ENCODE data around the gene MMS22L. TPM values are rescaled to one million over a fixed set of nuclear protein-coding genes. Genes with fewer than 3 reads are reported as not detected.

MMS22L gene
- total RNA-seq, 1 experiment from 2014 or later = 52.8 TPM

- Histone ChIP-seq H3K27ac (ENCODE audit: insufficient read length, low read depth, low read length) (no peak overlapping the region), H4K20me1 (ENCODE audit: control insufficient read depth, insufficient read depth, insufficient read length) (no peaks in the 10 kb centered on the region), H3K79me2 (ENCODE audit: insufficient read depth, low read length) (no peaks in the 10 kb centered on the region), H3K79me1 (ENCODE audit: insufficient read depth, low read depth, low read length, poor library complexity, severe bottlenecking) (no peaks in the 10 kb centered on the region), H3T11ph (ENCODE audit: low read length) (no peak overlapping the region), H3K4ac (ENCODE audit: low read depth, low read length) (no peak overlapping the region), H4K91ac (ENCODE audit: insufficient read length, low read depth, low read length) (no peak overlapping the region), H2BK120ac (ENCODE audit: low read depth, low read length, poor library complexity, severe bottlenecking) (no peak overlapping the region), H3K14ac (ENCODE audit: insufficient read depth, low read length) (no peak overlapping the region), H4K8ac (replicated peaks; ENCODE audit: insufficient read length, low read depth, low read length) (no peak overlapping the region), H3K4me1 (ENCODE audit: insufficient read depth, low read length) (no peaks in the 10 kb centered on the region), H3K9ac (ENCODE audit: extremely low read depth, insufficient read length, low read length) (no peak overlapping the region), H3K9me3 (ENCODE audit: control insufficient read depth, low read depth, low read length) (no peaks in the 10 kb centered on the region), H4K5ac (ENCODE audit: insufficient read length, low read depth, low read length) (no peak overlapping the region), H2BK20ac (ENCODE audit: low read depth, low read length, poor library complexity, severe bottlenecking) (no peak overlapping the region), H2AFZ (ENCODE audit: low read length) (no peak overlapping the region), H3K23me2 (ENCODE audit: insufficient read length, low read depth, low read length, poor library complexity, severe bottlenecking) (no peaks in the 10 kb centered on the region), H3K4me2 (ENCODE audit: insufficient read depth, insufficient read length, low read length) (no peak overlapping the region), H2BK12ac (ENCODE audit: insufficient read length, low read depth, low read length) (no peak overlapping the region), H3K56ac (ENCODE audit: insufficient read length, low read depth, low read length) (no peak overlapping the region), H2BK5ac (ENCODE audit: insufficient read length, low read length) (no peak overlapping the region), H2AK5ac (ENCODE audit: insufficient read length, low read length) (no peak overlapping the region), H3K18ac (ENCODE audit: insufficient read length, low read depth, low read length) (no peak overlapping the region), H3K23ac (ENCODE audit: insufficient read length, low read depth, low read length) (no peak overlapping the region), H2BK15ac (ENCODE audit: low read depth, low read length) (no peak overlapping the region), H3K27me3 (ENCODE audit: insufficient read depth, low read length) (no peaks in the 10 kb centered on the region)
- H3K9me3 Mint-ChIP-seq = peaks cover 0 to 3% of the 10 kb centered on the region in 2 experiments; a peak in 3 of 5 replicates
- H3K27me3 Mint-ChIP-seq (ENCODE audit: low read depth) = no peaks in the 10 kb centered on the region
- TF ChIP-seq, protein P1, sequence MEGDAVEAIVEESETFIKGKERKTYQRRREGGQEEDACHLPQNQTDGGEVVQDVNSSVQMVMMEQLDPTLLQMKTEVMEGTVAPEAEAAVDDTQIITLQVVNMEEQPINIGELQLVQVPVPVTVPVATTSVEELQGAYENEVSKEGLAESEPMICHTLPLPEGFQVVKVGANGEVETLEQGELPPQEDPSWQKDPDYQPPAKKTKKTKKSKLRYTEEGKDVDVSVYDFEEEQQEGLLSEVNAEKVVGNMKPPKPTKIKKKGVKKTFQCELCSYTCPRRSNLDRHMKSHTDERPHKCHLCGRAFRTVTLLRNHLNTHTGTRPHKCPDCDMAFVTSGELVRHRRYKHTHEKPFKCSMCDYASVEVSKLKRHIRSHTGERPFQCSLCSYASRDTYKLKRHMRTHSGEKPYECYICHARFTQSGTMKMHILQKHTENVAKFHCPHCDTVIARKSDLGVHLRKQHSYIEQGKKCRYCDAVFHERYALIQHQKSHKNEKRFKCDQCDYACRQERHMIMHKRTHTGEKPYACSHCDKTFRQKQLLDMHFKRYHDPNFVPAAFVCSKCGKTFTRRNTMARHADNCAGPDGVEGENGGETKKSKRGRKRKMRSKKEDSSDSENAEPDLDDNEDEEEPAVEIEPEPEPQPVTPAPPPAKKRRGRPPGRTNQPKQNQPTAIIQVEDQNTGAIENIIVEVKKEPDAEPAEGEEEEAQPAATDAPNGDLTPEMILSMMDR (conservative IDR thresholded peaks at IDR 0.05) = no peak
- H3K4me3 Mint-ChIP-seq = no peak overlapping the region
- H3K27ac Mint-ChIP-seq = no peak overlapping the region
- DNase-seq = no peak
- no peaks in the 10 kb centered on the region for H3K4me1 Mint-ChIP-seq
- no CpG with 5 or more reads among the region's 2 CpGs for WGBS (ENCODE audit: extremely low coverage, insufficient read length, low lambda C conversion rate)
- no peaks in the 10 kb centered on the region; a peak in 1 of 7 replicates for H3K36me3 Mint-ChIP-seq (ENCODE audit: insufficient read depth in 1 of 3, low read depth in 3 of 3)
Observed at GRCh38 chr6:97120511-97120910, 162.5 kb downstream of the MMS22L start.

Data from H9 (cell line).